DOHH2 (cell line): ENCODE measurements around the gene FSTL4.

Experiments used
- H3F3A ChIP-seq: fragments of 200-600 bp; sonication (generic), shearing (Covaris generic); 2 replicates; pipeline ENCODE4 v1.6.0; 2016; ENCODE audit warnings: antibody characterized with exemption, mild to moderate bottlenecking; ENCODE audit not compliant: control insufficient read depth, insufficient read depth
- H3K27ac ChIP-seq: fragments of 200-600 bp; sonication (generic); 2 replicates; pipeline ENCODE4 v1.5.1; 2014; ENCODE audit warnings: low read depth, mild to moderate bottlenecking, low read length, moderate library complexity
- H3K27me3 ChIP-seq: fragments of 200-600 bp; sonication (generic); 2 replicates; pipeline ENCODE4 v1.6.1; 2014; ENCODE audit warnings: mild to moderate bottlenecking, low read length, mixed read lengths; ENCODE audit not compliant: control insufficient read depth
- H3K36me3 ChIP-seq: fragments of 200-600 bp; sonication (generic); 2 replicates; pipeline ENCODE4 v1.6.1; 2014; ENCODE audit warnings: mild to moderate bottlenecking, low read length, moderate library complexity, mixed read lengths; ENCODE audit not compliant: control insufficient read depth
- H3K4me1 ChIP-seq: fragments of 200-600 bp; sonication (generic); 2 replicates; pipeline ENCODE4 v1.6.1; 2014; ENCODE audit warnings: mild to moderate bottlenecking, low read length, mixed read lengths; ENCODE audit not compliant: control insufficient read depth
- H3K4me2 ChIP-seq: fragments of 200-600 bp; sonication (generic); 2 replicates; pipeline ENCODE4 v1.6.0; 2014; ENCODE audit warnings: mild to moderate bottlenecking, low read length, moderate library complexity
- H3K4me3 ChIP-seq: fragments of 200-600 bp; sonication (generic); 2 replicates; pipeline ENCODE4 v1.5.1; 2014; ENCODE audit warnings: mild to moderate bottlenecking, low read length, mixed read lengths
- H3K79me2 ChIP-seq: fragments of 200-600 bp; sonication (generic); 2 replicates; pipeline ENCODE4 v1.6.1; 2014; ENCODE audit warnings: mild to moderate bottlenecking, low read length, mixed read lengths; ENCODE audit not compliant: control insufficient read depth
- H3K9me2 ChIP-seq: fragments of 200-600 bp; sonication (generic); replicated peaks from 2 replicates; pipeline ENCODE4 v1.6.1; 2014; ENCODE audit warnings: mild to moderate bottlenecking, low read length, mixed read lengths; ENCODE audit not compliant: control insufficient read depth
- H3K9me3 ChIP-seq: fragments of 200-600 bp; sonication (generic); 2 replicates; pipeline ENCODE4 v1.6.1; 2014; ENCODE audit warnings: antibody characterized with exemption, low read length, mixed read lengths; ENCODE audit not compliant: control insufficient read depth, insufficient read depth
- H4K20me1 ChIP-seq: fragments of 200-600 bp; sonication (generic); 2 replicates; pipeline ENCODE4 v1.6.0; 2014; ENCODE audit warnings: low read depth, mild to moderate bottlenecking, antibody characterized with exemption, low read length, moderate library complexity; ENCODE audit not compliant: control insufficient read depth, insufficient read depth
- CTCF ChIP-seq: fragments of 200-600 bp; sonication (generic); IDR thresholded peaks from one replicate; pipeline ENCODE4 v1.5.1; 2014; ENCODE audit warnings: antibody characterized with exemption, mild to moderate bottlenecking, low read depth, low read length; ENCODE audit not compliant: poor library complexity, severe bottlenecking
- EZH2phosphoT487 ChIP-seq: fragments of 200-600 bp; sonication (generic); IDR thresholded peaks from 2 replicates; pipeline ENCODE4 v1.6.1; 2017; ENCODE audit warnings: borderline replicate concordance, mild to moderate bottlenecking, antibody characterized with exemption, low read length, moderate library complexity, mixed read lengths

The FSTL4 gene

GRCh38 chr5:133371371-133372155 lies 240.8 kb downstream of the FSTL4 start:
- no peak for TF ChIP-seq EZH2phosphoT487
- H3K27me3 ChIP-seq, result peaks cover 22% of the 10 kb centered on the region; the same call in 1 of the 2 replicates
- no peaks in the 10 kb centered on the region for H3K9me2 ChIP-seq
- no peaks in the 10 kb centered on the region for H3F3A ChIP-seq
- H3K4me3 ChIP-seq, result no peak overlapping the region
- H3K4me2 ChIP-seq, result no peak overlapping the region
- H3K27ac ChIP-seq, result no peak overlapping the region
- H3K36me3 ChIP-seq, result no peaks in the 10 kb centered on the region
- H4K20me1 ChIP-seq, result no peaks in the 10 kb centered on the region
- no peaks in the 10 kb centered on the region for H3K79me2 ChIP-seq
- H3K9me3 ChIP-seq, result no peaks in the 10 kb centered on the region
- no peaks in the 10 kb centered on the region for H3K4me1 ChIP-seq

GRCh38 chr5:133370904-133371303 lies 241.4 kb downstream of the FSTL4 start:
- no peak for TF ChIP-seq CTCF
- TF ChIP-seq EZH2phosphoT487, result no peak
- Histone ChIP-seq H3K9me3 (no peaks in the 10 kb centered on the region), H3F3A (no peaks in the 10 kb centered on the region), H3K4me2 (no peak overlapping the region), H3K27ac (no peak overlapping the region), H3K27me3 (peaks cover 22% of the 10 kb centered on the region; the same call in 1 of the 2 replicates), H3K36me3 (no peaks in the 10 kb centered on the region), H3K79me2 (no peaks in the 10 kb centered on the region), H4K20me1 (no peaks in the 10 kb centered on the region), H3K9me2 (no peaks in the 10 kb centered on the region), H3K4me1 (no peaks in the 10 kb centered on the region), H3K4me3 (no peak overlapping the region)

GRCh38 chr5:133370036-133370831 lies 242.1 kb downstream of the FSTL4 start:
- Histone ChIP-seq H3K4me2 (no peak overlapping the region), H3K4me3 (no peak overlapping the region), H3K4me1 (no peaks in the 10 kb centered on the region), H3K9me3 (no peaks in the 10 kb centered on the region), H4K20me1 (no peaks in the 10 kb centered on the region), H3K27me3 (peaks cover 19% of the 10 kb centered on the region; the same call in 1 of the 2 replicates), H3F3A (no peaks in the 10 kb centered on the region), H3K79me2 (no peaks in the 10 kb centered on the region), H3K9me2 (no peaks in the 10 kb centered on the region), H3K27ac (no peak overlapping the region), H3K36me3 (no peaks in the 10 kb centered on the region)
- TF ChIP-seq EZH2phosphoT487 (no peak), CTCF (no peak)
